Glutamatergic neuron (in vitro differentiated cells): ENCODE measurements around the gene TRAF2. TPM values are rescaled to one million over a fixed set of nuclear protein-coding genes. Genes with fewer than 3 reads are reported as not detected.
A peak's percentile ranks its signal among the peaks of the same experiment; 100 is the strongest.

Source experiments
- DNase-seq: peaks from one replicate; pipeline ENCODE4 v3.0.0; 2022
- H3K27ac Mint-ChIP-seq: one replicate; pipeline ENCODE4 v1.8.0; 2020; ENCODE audit warnings: mild to moderate bottlenecking, mixed read lengths, inconsistent platforms; ENCODE audit not compliant: unreplicated experiment
- H3K27me3 Mint-ChIP-seq: one replicate; pipeline ENCODE4 v1.8.0; 2020; ENCODE audit warnings: mild to moderate bottlenecking, moderate library complexity, mixed read lengths, inconsistent platforms; ENCODE audit not compliant: unreplicated experiment
- H3K36me3 Mint-ChIP-seq: one replicate; pipeline ENCODE4 v1.8.0; 2020; ENCODE audit warnings: mild to moderate bottlenecking, mixed read lengths, inconsistent platforms; ENCODE audit not compliant: unreplicated experiment
- H3K4me1 Mint-ChIP-seq: one replicate; pipeline ENCODE4 v1.8.0; 2020; ENCODE audit warnings: mild to moderate bottlenecking, low read depth, mixed read lengths, inconsistent platforms; ENCODE audit not compliant: unreplicated experiment
- H3K4me3 Mint-ChIP-seq: one replicate; pipeline ENCODE4 v1.8.0; 2020; ENCODE audit warnings: mild to moderate bottlenecking, mixed read lengths, inconsistent platforms; ENCODE audit not compliant: unreplicated experiment
- H3K9me3 Mint-ChIP-seq: one replicate; pipeline ENCODE4 v1.8.0; 2020; ENCODE audit warnings: mild to moderate bottlenecking, moderate library complexity, mixed read lengths, inconsistent platforms; ENCODE audit not compliant: unreplicated experiment
- total RNA-seq: library from RNA; stranded (reverse); fragmentation: NEBNext Ultra II Directional; extraction: Animal tissue kit (Norgen Biotek cat#: 25700); gene quantifications from one replicate; pipeline ENCODE4 v1.2.1, GENCODE V29; 2021; ENCODE audit not compliant: unreplicated experiment
- TF ChIP-seq, protein P1 (sequence below): fragments of 200-600 bp; sonication (generic); IDR thresholded peaks from one replicate; pipeline ENCODE4 v1.5.0; 2021; ENCODE audit not compliant: partially characterized antibody, unreplicated experiment

The TRAF2 gene
- total RNA-seq, 1 donor from 2014 or later: 27.3 TPM

DNA sequence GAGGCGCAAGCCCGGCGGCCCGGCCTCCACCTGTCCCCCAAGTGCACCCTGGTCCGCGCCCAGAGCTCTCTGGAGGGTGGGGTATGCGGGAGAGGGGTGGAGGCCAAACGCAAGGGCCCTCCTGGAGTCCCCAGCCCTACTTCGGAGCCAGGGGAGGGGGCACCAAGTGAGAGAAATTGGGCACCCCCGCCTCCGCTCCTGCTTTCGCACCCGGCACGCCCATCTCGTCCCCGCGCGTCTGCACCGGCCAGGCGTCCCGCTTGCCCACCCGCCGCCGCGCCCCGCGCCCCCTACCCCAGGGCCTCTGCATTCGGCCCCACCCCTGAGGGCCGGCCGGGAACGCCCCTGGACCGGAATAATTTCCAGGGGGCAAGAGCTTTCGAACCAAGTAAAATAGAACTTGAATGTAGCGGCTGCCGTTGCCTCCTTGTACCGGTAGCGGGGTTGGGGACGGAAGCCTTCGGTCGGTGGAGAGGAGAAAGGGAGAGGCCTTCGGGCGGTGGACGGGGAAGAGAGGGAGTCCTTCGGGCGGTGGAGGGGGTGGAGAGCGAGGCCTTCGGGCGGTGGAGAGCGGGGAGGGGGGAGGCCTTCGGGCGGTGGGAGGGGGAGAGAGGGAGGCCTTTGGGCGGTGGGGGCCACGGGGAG lies 37.8 kb upstream of the TRAF2 start:
- H3K4me3 Mint-ChIP-seq: peak overlapping the region; percentile 75
- H3K27me3 Mint-ChIP-seq: peaks cover 13% of the 10 kb centered on the region
- H3K27ac Mint-ChIP-seq: peak overlapping the region; percentile 75
- DNase-seq: peak; percentile 73
- no peaks in the 10 kb centered on the region for H3K36me3 Mint-ChIP-seq
- TF ChIP-seq, protein P1, sequence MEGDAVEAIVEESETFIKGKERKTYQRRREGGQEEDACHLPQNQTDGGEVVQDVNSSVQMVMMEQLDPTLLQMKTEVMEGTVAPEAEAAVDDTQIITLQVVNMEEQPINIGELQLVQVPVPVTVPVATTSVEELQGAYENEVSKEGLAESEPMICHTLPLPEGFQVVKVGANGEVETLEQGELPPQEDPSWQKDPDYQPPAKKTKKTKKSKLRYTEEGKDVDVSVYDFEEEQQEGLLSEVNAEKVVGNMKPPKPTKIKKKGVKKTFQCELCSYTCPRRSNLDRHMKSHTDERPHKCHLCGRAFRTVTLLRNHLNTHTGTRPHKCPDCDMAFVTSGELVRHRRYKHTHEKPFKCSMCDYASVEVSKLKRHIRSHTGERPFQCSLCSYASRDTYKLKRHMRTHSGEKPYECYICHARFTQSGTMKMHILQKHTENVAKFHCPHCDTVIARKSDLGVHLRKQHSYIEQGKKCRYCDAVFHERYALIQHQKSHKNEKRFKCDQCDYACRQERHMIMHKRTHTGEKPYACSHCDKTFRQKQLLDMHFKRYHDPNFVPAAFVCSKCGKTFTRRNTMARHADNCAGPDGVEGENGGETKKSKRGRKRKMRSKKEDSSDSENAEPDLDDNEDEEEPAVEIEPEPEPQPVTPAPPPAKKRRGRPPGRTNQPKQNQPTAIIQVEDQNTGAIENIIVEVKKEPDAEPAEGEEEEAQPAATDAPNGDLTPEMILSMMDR: no peak
- peaks cover 9% of the 10 kb centered on the region for H3K9me3 Mint-ChIP-seq
- peaks cover 2% of the 10 kb centered on the region for H3K4me1 Mint-ChIP-seq

DNA sequence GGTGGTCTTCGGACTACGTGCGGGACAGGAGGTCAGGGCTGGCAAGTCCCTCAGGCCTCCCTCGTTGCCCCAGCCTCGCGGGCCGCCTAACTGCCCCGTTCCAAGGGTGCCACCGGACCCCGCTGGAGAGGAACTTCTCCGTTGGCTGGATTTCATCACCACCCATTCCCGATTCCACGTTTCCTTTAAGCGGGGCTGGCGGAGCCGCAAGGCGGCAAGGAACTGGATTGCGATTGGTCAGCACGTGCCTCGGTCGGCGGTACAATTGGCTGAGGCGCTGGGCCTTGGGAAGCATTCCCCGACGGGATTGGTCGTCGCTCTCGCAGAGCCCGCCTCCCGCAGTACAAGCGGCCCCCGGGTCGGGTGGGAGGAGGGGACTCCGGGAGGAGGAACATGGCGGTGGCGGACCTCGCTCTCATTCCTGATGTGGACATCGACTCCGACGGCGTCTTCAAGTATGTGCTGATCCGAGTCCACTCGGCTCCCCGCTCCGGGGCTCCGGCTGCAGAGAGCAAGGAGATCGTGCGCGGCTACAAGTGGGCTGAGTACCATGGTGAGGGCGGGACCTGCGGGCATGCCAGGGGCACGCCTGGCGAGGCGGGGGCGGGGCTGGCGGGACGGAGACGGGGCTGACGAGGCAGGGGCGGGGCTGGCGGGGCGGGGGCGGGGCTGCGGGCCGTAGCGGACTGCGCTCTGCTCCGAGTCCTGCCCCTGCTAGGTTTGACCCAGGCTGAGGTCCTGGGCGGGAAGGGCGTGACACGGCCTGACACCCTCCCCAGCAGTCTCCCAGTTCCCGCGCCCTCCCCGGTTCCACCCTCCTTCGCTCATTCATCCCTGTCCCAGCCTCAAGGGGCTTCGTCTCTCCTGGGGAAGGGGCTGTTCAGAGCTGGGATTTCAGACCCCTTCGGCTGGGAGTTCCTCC lies 37.0 kb upstream of the TRAF2 start, which contains the start of gene PHPT1:
Gene PHPT1 (plus strand): TSS at position 372 of the 922 bp plus-strand sequence. CDS start 22 bp downstream, at position 394.
- Mint-ChIP-seq H3K36me3 (no peaks in the 10 kb centered on the region), H3K4me3 (peak within 1 kb of the TSS; percentile 91), H3K27me3 (peaks cover 12% of the 10 kb centered on the region), H3K4me1 (peaks cover 2% of the 10 kb centered on the region), H3K27ac (peak within 1 kb of the TSS; percentile 75), H3K9me3 (peaks cover 8% of the 10 kb centered on the region)
- DNase-seq: peak; percentile 98
- TF ChIP-seq, protein P1: no peak

DNA sequence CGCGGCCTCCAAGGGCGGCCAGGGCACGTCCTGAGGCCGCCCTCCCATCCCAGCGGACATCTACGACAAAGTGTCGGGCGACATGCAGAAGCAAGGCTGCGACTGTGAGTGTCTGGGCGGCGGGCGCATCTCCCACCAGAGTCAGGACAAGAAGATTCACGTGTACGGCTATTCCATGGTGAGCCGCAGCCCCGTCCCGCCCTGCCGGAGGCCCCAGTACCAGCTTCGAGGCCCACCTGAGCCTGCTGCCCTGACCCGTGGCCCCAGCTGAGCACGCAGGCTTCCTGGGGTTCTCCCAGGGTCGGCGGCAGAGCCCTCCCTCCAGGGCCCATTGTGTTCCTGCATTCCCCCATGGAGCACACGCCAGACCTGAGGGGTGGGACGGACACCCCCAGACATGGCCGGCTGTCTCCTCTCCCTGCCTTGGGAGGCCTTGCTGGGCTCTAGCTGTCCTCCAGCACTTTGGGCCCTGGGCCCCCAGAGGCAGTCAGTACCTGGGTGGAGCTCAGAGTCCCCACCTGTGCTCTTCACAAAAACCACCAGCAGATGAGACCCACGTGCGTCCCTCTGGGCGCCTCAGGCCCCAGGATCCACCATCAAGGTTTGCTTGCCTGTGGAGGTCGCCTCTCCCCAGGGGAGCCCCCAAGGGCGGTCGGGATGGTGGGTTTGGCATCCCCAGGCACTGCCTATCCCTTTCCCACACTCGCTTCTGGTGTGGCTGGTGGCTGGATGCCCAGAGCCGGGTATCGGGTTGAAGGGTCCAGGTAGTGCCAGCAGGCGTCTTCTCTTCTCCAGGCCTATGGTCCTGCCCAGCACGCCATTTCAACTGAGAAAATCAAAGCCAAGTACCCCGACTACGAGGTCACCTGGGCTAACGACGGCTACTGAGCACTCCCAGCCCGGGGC lies 36.1 kb upstream of the TRAF2 start:
- H3K27me3 Mint-ChIP-seq: peaks cover 12% of the 10 kb centered on the region
- H3K27ac Mint-ChIP-seq: no peak overlapping the region
- H3K9me3 Mint-ChIP-seq: peaks cover 8% of the 10 kb centered on the region
- H3K4me3 Mint-ChIP-seq: peak overlapping the region; percentile 91
- H3K36me3 Mint-ChIP-seq: no peaks in the 10 kb centered on the region
- DNase-seq: peak; percentile 35
- TF ChIP-seq, protein P1: no peak
- H3K4me1 Mint-ChIP-seq: peaks cover 2% of the 10 kb centered on the region

DNA sequence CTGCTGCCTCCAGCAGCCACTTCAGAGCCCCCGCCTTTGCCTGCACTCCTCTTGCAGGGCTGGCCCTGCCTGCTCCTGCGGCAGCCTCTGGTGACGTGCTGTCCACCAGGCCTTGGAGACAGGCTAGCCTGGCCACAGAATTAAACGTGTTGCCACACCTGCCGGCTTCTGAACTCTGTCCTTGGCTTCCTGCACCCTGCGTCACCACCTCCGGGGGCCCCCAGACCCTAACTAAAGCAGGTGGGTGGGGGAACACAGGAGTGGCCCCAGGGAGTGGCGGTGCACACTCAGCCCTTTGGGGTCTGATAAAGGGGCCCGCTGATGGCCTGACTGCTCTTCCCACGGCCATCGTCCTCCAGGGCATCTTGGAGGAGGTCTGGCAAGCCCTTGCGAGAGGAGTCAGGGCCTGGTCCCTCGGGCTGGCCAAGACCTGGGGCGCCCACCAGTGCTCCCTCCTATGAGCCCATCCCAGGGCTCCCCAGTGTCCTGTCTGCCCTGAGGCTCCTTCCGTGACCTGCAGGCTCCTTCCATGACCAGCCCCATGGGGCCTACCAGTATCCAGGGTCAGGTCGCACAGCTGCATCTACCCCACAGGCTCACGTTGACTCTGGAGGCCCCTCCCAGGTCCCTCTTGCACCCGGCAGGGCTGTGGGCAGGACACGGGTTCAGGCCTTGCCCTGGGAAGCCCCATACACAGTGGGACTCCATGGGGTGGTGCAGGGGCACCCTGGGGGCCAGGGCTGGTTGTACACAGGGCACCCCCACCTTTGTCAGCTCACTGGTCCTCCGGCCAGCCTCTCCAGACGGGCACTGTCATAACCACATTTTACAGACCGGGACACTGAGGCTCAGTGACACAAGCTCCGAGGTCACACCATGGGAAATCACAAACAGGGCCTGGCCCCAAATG lies 35.2 kb upstream of the TRAF2 start:
- DNase-seq: peak; percentile 27
- Mint-ChIP-seq H3K4me3 (no peak overlapping the region), H3K9me3 (peaks cover 8% of the 10 kb centered on the region), H3K27me3 (peaks cover 12% of the 10 kb centered on the region), H3K27ac (no peak overlapping the region), H3K36me3 (no peaks in the 10 kb centered on the region), H3K4me1 (peaks cover 2% of the 10 kb centered on the region)
- TF ChIP-seq, protein P1: no peak
